Ovary (tissue), 3 donors: ENCODE results near the gene THSD4.

Experiments
- CTCF ChIP-seq, 3 donors: fragments of 450-650 bp in 2 of 3; fragments of 200-600 bp in 1 of 3; IDR thresholded peaks; one replicate each; pipeline versions ENCODE4 v1.5.1 to v1.8.0; 2016 to 2022; ENCODE audit warnings: antibody characterized with exemption in 3 of 3, mild to moderate bottlenecking in 1 of 3
- EP300 ChIP-seq: sonication (generic); formaldehyde crosslinking; IDR thresholded peaks from one replicate; pipeline ENCODE4 v1.6.1; 2017; ENCODE audit warnings: antibody characterized with exemption
- donor health status: DM: no; HTN: no; CAD: no.

GRCh38 chr15:71817351-71817750, 702.1 kb downstream of the THSD4 start:
- TF ChIP-seq EP300 (no peak), CTCF (IDR thresholded peaks at IDR 0.05) (no peak)
